Stimulated activated CD4-positive, alpha-beta T cell treated with anti-CD3 and anti-CD28 coated beads, Interleukin-2, amount 100 ng/mL, for 48 hours (primary cell): ENCODE measurements around the gene ALDH1A1.

Experiments used
- DNase-seq, 2 donors: peaks; one replicate each; pipeline ENCODE4 v3.0.0-alpha.2; 2020

Gene ALDH1A1

DNA sequence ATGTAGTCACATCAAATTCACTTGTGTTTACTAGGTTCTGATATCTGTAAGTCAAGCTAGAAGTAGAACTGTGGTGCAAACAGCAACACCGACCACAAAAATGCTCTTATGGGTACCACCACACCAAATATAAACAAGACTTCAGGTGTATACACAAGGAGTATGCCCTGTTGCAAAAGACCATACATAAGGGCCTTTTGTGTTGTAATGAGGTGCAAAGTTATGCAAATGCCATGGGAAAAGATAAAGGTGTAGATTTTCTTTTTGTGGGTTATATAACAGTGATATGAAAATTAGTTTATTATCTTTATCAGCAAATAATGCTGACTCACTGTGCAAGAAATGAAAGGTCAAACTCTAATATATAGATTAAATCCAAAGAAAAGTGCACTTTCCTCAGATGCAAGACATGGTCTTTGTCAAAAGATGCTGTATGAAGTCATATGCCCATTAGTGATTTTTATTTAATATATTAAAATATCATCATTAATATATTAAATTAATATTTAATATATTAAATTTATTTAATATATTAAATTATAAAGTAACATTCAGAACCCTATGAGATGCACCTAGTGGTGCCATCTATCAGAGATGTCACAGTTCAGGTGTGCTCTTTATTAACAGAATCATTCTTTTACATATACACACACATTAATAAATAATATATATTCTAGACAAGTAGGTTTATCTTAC lies 26.7 kb upstream of the ALDH1A1 start:
- no peak for DNase-seq

DNA sequence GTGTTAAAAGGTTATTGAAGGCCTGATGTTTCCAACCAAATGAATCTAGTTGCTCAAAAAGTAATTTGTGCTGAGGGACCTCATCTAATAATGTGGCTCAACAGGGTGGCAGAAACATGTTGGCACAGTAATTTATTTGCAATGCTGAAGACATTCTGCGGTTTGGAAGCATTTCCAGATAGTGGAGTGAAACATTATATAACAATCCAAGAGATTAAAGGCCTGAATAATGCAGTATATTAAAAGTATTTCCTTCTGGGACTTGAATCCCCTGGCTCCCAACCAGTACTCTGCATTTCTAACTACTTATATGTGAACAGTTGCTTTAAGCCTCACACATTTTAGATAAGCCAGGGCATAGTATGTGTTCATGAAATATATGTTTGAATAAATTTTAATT lies 25.9 kb upstream of the ALDH1A1 start:
- no peak for DNase-seq

DNA sequence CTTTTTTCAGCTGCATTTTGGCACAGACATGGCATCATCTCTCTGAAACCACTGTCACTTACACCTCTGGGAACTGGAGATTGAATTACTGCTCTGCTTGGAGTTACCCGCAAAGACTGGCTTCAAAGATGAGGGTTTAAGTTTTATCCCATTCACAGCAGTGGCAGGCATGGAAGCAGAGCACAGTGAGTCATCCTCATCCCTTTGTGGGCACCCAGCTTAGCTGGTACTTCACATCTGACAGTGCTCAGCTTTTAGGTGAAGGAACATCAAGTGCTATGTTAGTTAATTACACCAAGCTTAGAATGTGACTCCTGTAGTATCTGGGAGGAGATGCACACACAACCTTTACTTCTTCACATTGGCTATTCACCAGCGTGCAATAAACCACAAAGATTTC lies 24.8 kb upstream of the ALDH1A1 start:
- no peak for DNase-seq

DNA sequence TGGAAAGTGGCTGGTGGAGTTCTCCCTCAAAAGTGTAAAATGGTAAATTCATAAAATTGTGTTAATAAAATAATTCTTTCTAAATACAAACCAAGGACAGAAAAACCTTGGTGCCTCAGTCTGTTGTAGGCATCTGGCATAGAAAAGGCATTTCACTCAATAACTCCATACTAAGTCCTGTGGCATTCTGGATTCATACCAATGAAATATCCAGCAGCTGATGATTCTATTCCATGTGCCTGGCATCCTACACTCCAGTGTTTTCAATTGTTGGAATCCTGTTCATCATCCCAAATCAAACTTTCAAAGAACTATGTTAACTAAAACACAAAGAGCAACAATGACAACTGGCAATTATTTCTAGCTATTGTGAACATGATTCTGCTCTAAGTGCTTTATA lies 21.6 kb upstream of the ALDH1A1 start:
- DNase-seq, result no peak

DNA sequence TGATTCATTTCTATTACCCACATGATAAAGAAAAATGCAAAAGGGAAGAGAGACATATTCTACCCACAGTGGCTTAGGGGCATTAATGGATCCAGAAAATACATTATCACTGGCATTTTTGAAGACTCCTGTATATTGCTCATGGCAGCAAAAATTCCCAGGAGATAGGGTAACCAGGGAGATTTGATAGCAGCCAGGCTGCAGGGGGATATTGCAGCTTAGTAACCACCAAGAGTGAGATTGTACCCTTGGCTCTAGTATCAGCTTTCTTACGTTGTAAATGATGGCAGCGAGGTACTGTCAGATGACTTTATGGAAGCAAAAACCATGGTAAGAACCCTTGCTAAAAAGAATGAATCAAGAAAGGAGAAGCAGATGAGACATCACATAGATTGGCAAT lies 19.8 kb upstream of the ALDH1A1 start:
- no peak for DNase-seq

DNA sequence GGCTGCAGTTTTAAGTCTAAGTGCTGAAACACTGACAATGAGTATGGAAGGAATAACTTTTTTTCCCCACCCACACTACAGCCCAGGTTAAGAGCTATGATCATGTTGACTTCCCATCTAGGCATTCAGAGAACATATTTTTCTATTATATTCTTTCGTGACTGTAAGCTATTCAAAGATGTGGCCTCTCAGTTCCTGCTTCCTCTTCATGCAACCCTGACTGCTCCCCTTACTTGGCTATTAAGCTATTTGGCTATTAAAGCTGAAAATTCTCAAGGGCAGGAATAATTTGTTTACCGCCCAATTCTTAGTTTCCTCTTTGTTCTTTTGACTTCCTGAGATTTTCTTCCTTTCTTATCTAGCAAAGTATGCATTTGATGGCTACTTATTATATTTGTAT lies 18.6 kb upstream of the ALDH1A1 start:
- DNase-seq, result no peak

DNA sequence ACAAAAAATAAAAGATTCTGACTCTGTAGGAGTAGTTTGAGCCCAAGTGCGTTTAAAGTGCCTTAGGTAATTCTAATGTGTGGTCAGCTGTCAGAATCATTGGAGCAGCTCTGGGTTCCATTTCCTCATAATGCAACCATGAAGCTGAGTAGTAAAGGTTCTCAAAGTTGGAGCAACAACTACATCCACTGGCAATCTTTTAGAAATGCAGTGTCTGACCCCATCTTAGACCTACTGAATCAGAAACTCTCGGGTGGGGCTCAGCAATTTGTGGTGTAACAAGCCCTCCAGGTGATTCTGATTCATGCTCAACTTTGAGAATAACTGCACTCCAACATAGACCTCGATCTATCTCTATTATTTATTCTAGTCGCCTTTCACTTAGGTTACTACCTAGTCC lies 7.6 kb upstream of the ALDH1A1 start:
- DNase-seq, result no peak

DNA sequence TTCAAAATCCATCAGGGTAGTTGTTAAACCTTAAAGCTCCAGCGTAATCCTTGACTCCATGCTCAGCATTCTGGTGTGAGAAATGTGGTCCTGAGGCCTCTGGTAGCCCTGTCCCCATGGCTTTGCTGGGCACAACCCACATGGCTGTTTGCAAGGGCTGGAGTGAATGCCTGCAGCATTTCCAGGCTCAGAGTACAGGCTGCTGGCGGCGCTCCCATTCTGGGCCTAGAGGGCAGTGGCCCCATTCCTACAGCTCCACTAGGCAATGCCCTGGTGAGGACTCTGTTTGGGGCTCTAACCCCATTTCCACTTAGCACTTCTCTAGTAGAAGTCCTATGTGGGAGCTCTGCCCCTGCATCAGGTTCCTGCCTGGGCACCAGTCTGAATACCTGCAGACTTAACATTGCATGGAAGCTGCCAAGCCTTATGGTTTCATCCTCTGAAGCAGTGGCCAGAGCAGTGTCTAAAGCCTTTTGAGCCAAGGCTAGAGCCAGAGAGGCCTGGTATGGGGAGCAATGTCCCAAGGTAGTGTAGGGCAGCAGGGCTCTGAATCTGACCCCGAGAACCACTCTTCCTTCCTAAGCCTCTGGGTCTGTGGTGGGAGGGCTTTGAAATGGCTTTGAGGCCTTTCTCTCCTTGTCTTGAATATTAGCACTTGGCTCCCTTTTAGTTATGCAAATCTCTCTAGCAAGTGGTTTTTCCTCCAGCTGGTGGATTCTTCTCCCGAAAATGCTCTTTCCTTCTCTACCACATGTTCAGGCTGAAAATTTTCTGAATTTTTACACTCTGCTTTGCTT lies 5.8 kb upstream of the ALDH1A1 start:
- DNase-seq, result no peak

DNA sequence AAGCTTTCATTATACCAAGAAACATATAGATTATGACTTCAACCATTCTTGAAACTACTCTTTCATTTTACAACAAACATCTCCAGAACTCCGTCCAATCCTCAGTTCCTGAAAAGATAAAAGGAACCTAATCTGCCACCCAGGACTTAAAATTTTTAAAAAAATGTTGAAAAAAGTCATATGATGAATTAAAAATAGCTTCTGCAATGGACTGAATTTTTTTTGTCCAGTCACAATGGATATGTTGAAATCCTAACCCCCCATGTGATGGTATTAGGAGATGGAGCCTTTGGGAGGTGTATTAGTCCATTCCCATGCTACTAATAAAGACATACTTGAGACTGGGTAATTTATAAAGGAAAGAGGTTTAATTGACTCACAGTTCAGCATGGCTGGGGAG lies 2.7 kb upstream of the ALDH1A1 start:
- no peak for DNase-seq

DNA sequence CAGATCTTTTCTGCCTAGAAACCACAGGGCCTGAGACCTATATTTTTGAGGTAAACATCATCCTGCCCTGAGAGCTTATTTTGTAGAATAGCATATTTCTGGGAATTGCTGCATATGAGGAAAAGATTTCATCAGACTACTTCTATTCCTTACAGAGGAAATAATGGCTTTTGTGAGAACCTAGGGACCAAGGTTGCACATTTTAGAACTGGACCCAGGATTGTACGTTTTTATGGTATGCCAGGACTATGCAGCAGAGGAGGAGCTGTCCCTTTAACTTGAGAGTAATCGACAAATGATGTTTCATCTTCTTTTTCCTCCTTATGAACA lies 2.2 kb upstream of the ALDH1A1 start:
- no peak for DNase-seq

DNA sequence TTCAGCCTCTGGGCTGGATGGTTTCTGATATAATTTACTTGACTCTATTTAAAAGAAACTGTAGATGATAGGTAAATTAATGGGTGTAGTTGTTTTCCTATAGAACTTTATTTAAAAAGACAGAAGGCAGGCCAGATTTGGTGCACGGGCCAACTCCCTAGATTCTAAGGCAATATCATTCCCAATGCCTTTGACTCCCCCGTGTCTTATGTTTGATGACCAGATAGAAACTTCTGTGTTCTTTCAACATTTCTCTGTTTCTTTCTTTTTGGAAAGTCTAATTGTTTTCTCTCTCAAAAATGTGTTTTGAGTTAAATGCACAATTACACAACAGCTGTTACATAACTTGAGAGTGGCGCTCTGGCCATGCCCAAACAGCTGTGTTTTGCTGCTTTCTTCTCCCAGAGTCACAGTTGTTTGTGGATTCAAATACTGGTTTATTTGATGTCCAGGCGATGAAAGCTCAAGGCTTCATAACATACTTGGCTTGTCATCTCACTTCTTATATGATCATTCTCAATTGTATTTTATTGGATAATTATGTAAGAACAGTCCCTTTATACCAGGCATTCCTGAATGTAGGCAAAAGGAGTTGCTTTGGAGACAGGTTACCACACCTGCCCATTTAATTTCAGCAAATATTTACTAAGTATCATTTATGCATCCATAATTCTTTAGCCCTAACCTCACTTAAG lies 1.7 kb upstream of the ALDH1A1 start:
- no peak for DNase-seq

DNA sequence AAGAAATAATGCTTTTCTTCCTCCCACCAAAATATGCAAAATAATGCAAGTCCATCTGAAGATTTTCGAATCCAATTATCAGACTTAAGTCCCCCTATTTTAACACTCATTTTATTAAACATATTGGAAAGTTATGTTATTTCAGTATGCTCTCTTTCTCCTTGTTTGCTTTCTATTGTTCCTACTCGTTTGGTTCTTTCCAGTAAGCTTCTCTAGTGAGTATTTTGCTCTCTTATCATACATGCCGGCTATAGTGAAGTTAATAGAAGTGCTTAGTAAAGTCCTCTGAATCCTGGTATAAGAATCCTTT lies 517 bp downstream of the ALDH1A1 start:
- DNase-seq, result no peak

DNA sequence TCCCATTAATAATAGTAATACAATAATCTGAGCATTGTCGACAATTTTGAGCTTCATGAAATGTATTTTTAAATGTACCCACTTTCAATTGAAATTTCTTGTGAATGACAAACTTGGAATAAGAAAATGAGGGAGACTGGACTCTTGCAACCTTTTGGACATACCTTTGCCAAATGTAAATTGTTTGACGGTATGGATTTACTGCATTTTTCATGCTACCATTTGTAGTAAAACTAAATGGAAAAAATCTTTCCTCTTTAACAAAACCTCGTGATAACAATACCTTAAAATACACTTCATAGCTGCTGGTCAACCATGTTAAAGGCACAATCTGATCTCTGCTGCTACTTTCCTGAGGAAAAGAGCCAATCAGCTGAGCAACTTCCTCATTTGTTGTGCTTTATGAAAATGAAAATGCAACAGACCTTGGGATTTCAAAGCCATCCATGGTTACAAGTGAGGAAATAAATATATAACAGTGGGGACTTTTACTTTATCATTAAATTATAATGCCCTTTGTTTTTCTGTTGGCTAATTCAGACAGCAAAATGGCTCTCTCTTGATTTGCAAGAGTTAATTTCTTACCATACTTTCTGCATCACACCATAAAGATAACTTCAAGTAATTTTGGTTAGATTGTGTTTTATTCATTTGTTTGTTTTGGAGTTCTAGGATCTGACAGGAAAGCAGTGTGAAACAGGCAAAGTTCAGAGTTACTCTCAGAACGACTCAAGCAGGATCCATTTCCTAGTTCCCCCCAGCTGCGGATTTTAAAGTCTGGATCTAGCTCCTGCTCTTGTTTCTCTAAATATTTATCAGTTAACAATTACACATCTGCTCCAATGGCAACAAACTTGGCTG lies 1.1 kb downstream of the ALDH1A1 start:
- DNase-seq, result no peak

DNA sequence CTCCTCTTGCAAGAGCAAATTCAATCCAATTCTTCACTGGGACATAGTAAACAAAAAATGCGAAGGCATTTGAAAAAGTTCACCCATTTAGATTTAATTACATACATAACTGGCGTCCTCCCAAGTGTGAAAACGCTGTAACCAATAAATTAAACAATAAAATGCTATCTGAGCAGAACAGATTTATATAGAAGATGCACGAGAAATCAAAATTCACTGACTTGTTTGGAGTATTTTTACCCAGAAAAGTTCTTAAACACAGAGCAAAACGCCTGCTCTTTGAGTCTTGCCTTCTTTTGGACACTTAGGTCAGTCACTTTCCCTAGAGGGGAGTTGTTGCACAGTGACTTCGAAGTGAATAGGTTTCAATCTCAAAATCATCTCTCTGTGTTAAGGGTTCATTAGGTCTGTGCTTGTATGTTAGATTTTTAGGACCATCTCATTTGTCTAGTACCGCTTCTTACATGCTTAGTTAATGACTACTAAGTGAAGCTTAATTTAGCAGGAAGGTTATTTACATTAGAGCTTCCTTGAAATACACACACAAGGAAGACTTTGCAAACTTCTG lies 1.9 kb downstream of the ALDH1A1 start:
- DNase-seq, result no peak

DNA sequence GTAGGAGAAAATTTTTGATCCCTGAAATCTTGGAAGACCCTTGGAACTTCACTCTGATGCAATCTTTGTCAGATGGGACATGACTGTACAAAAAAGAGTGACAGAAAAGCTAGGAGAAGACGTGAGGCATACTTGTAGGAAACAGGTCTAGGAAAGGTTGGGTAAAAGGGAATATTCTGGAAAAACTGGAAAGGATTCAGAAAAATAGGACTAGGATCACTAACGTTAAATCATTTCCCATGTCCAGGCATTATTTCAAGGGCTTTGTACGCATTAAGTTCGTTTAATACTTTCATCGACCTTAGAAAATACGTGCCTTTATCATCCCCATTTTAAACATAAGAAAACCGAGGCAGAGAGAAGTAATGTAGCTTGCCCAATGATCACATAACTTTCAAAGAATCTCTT lies 2.9 kb downstream of the ALDH1A1 start:
- no peak for DNase-seq

DNA sequence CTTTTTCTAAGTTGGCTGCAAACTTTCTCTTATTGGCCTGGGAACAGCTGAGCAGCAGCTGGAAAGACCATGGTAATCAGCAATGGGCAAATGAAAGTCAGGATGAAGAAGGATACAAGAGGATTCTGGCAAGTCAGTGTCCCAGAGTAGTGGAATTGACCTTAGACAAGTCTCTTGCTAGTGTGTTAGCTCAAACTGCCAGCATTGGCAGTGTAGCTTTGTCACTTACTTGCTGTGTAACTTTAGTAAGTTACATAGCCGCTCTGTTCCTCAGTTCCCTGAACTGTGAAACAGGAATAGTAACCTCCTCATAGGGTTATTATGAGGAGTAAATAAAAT lies 3.6 kb downstream of the ALDH1A1 start:
- no peak for DNase-seq

DNA sequence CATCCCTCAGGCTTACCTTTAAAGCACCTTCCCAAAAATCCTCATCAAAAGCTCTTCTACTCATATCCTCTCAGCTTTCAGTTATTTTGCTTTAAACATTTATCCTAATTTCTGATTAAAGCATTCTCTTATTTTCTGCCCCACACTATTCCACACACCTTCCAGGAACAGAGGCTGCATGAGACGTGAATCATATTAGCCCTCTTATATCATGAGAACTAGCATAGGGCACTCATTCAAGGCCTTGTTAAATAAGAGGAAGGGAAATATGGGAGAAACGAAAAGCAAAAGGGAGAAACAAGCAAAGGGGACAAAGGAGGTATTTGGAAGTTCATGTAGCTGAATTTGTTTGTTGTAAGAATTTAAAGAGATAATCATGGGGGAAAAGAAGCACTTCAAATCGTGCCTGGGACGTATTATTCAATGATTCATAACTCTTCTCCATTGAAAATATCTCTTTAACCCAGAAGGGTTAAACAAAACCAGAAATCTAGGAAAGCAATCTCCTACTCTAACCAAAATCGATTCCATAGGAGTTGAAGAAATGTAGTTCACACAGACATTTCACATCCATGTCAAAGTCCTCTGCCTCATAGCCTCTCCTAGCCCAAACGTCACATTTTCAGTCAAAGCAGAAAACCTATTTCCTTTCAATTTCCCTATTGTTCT lies 4.1 kb downstream of the ALDH1A1 start:
- DNase-seq, result no peak

DNA sequence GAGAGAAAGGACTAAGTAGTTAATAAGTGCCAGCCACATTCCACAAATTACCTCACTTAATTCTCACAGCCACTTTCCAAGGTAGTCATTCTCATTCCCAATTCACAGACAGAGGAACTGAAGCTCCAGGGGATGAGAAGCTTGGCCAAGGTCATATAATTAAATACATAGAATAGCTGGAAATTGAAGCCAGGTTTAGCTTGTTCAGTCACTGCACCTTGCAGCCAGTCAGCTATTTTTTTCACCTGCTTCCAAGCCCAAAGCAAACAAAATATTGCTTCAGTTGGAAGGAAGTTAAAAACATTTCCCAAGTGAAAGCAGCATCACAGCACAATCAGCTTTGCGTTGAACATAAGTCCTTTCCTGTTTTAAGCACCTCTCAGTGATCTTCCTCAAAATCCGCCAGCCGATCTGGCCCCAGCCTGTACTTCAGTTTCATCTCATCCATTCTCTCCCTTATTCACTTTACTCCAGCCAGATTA lies 4.8 kb downstream of the ALDH1A1 start:
- DNase-seq, result no peak

DNA sequence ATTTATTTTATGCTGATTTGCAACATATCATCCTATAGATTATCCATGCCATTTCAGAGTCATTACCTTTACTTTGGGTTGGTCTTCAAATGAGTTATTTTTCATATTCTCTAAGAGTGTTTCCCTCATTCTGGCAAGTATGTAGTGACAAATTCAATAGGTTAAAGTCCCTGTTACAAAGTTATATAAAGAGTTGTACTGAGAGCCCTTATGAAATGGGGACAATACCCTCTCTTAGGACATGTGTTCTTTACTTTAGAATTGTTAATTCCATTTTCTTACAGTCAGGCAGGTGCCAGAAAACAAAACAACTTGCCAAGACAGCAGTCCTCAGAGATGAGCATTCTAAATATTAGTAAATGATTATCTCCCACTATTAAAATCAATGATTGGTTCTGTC lies 6.0 kb downstream of the ALDH1A1 start:
- no peak for DNase-seq

DNA sequence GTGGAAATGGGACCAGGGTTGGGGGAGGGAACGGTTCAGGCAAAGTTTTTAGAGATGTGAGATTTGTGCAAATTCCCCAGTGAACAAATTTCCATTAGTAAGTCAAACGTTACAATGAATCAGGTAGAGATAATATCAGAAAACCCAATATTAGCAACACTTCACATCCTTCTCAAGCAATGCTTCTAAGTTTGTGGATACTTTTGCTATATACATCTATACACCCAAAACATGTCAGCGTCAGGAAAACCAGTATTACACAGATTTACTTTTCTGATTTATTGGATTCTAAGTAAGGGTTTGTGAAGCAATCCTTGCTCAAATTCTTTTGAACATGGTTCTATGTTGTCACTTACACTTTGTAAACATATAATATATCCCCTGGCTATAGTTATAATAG lies 6.5 kb downstream of the ALDH1A1 start:
- DNase-seq, result no peak

DNA sequence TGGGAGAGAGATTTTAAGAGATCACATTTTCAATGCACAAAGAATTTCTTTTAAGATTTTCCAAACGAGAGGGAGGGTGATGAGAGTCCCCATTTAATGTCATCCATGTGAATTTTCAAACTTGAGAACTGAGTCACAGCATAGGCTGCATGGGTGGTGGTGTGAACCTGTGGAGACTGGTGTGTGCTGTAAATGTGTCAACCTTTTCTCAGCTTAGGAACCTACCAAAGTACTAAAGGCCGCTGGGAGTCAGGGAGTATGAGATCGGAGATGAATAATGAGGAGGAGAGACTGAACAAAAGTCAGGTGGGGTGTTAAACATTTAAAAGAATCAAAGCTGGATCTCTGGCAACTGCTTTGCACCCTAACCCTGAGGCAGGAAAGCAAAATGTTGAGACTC lies 7.5 kb downstream of the ALDH1A1 start:
- DNase-seq, result no peak

DNA sequence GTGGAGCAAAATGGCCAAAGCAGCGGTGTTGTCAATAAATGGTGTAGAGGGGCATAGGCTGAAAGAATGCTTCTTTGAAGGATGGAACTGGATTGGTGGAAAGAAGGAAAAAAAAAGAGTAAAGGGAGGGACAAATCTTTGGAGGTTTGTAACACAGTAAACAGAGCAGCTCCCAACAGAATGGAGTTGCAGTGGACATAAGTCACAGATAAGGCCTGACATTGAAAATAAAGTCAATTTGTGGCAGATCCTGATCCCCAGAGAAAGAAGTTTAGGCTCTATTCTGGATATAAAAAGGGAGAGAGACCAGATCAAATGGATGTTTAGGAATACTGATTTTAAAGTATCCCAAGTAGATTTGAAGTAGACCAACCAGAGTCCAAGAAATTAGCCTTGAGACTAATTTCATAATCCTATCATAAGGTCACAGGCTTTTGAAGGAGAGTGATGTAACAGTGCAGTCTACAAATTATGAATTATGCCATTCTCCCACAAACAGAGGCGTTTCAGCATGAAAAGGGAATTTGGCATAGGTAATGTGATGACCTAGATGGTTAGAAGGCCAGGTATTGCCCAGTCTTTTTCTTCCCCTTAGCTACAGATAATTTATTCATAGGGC lies 8.9 kb downstream of the ALDH1A1 start:
- DNase-seq, result no peak
